Mesenchymal stem cell (in vitro differentiated cells and primary cell): ENCODE measurements around the gene DSCAM.

Source experiments
- DNase-seq: peaks from one replicate; pipeline ENCODE4 v3.0.0-alpha.2; 2013
- H2AFZ ChIP-seq: one replicate; pipeline ENCODE4 v1.6.1; 2013; ENCODE audit warnings: low read depth, mild to moderate bottlenecking, control low read depth, inconsistent platforms, low read length, moderate library complexity
- H2AK5ac ChIP-seq: 2 replicates; pipeline ENCODE4 v1.6.1; 2013; ENCODE audit warnings: low read length, moderate library complexity, mild to moderate bottlenecking, inconsistent platforms; ENCODE audit not compliant: severe bottlenecking
- H2BK120ac ChIP-seq: one replicate; pipeline ENCODE4 v1.6.1; 2013; ENCODE audit warnings: low read depth, mild to moderate bottlenecking, inconsistent platforms, low read length, moderate library complexity
- H2BK12ac ChIP-seq, 2 experiments: one replicate each; pipeline ENCODE4 v1.6.1; 2013; ENCODE audit warnings: inconsistent platforms in 2 of 2, low read length in 2 of 2, mild to moderate bottlenecking in 2 of 2, moderate library complexity in 2 of 2, control low read depth in 1 of 2
- H2BK15ac ChIP-seq: one replicate; pipeline ENCODE4 v1.6.1; 2013; ENCODE audit warnings: mild to moderate bottlenecking, low read depth, inconsistent platforms; ENCODE audit not compliant: poor library complexity, severe bottlenecking
- H2BK5ac ChIP-seq: 2 replicates; pipeline ENCODE4 v1.6.1; 2013; ENCODE audit warnings: low read depth, mild to moderate bottlenecking, low read length, control low read depth, inconsistent platforms; ENCODE audit not compliant: poor library complexity, severe bottlenecking
- H3K14ac ChIP-seq, 2 experiments: one replicate each; pipeline ENCODE4 v1.6.1; 2013; ENCODE audit warnings: inconsistent platforms in 2 of 2, low read length in 2 of 2, control low read depth in 1 of 2, mild to moderate bottlenecking in 1 of 2, moderate library complexity in 1 of 2
- H3K18ac ChIP-seq, 2 experiments: one replicate each; pipeline ENCODE4 v1.6.1; 2013; ENCODE audit warnings: inconsistent platforms in 2 of 2, low read length in 2 of 2, control low read depth in 1 of 2, low read depth in 1 of 2, mild to moderate bottlenecking in 1 of 2
- H3K23ac ChIP-seq, 2 experiments: one replicate each; pipeline ENCODE4 v1.6.1; 2013; ENCODE audit warnings: inconsistent platforms in 2 of 2, low read length in 2 of 2, mild to moderate bottlenecking in 2 of 2, moderate library complexity in 2 of 2, control low read depth in 1 of 2
- H3K27ac ChIP-seq: 2 replicates; pipeline ENCODE4 v1.5.1; 2013; ENCODE audit warnings: mild to moderate bottlenecking, moderate library complexity, low read length, control low read depth, inconsistent platforms; ENCODE audit not compliant: poor library complexity, severe bottlenecking
- H3K27me3 ChIP-seq, 2 experiments: 2 replicates each; pipeline versions ENCODE4 v1.6.1 to v1.7.0; 2013; ENCODE audit warnings: low read length in 2 of 2, mild to moderate bottlenecking in 2 of 2, moderate library complexity in 2 of 2, control low read depth in 1 of 2, inconsistent platforms in 1 of 2; ENCODE audit not compliant: control insufficient read depth in 1 of 2, insufficient read depth in 1 of 2
- H3K36me3 ChIP-seq, 2 experiments: 2 replicates each; pipeline versions ENCODE4 v1.6.1 to v1.7.0; 2013; ENCODE audit warnings: low read length in 2 of 2, control low read depth in 1 of 2, inconsistent platforms in 1 of 2, low read depth in 1 of 2, mild to moderate bottlenecking in 1 of 2; ENCODE audit not compliant: insufficient read depth in 2 of 2, control insufficient read depth in 1 of 2
- H3K4ac ChIP-seq, 2 experiments: one replicate each; pipeline ENCODE4 v1.6.1; 2013; ENCODE audit warnings: inconsistent platforms in 2 of 2, low read length in 2 of 2, mild to moderate bottlenecking in 2 of 2, moderate library complexity in 2 of 2, control low read depth in 1 of 2, low read depth in 1 of 2
- H3K4me1 ChIP-seq: 2 replicates; pipeline ENCODE4 v1.6.1; 2013; ENCODE audit warnings: low read depth, low read length, control low read depth; ENCODE audit not compliant: control insufficient read depth, insufficient read depth
- H3K4me2 ChIP-seq: 2 replicates; pipeline ENCODE4 v1.6.1; 2013; ENCODE audit warnings: low read length, mild to moderate bottlenecking, inconsistent platforms; ENCODE audit not compliant: poor library complexity, severe bottlenecking
- H3K4me3 ChIP-seq, 2 experiments: 2 replicates each; pipeline versions ENCODE4 v1.5.1 to v1.7.0; 2013; ENCODE audit warnings: low read length in 2 of 2, mild to moderate bottlenecking in 2 of 2, control low read depth in 1 of 2, low read depth in 1 of 2; ENCODE audit not compliant: insufficient read depth in 1 of 2
- H3K79me1 ChIP-seq: replicated peaks from 2 replicates; pipeline ENCODE4 v1.6.1; 2013; ENCODE audit warnings: mild to moderate bottlenecking, control low read depth, low read length, inconsistent platforms; ENCODE audit not compliant: poor library complexity, severe bottlenecking
- H3K9ac ChIP-seq: 2 replicates; pipeline ENCODE4 v1.7.0; 2013; ENCODE audit warnings: mild to moderate bottlenecking, low read length, moderate library complexity
- H3K9me3 ChIP-seq: 2 replicates; pipeline ENCODE4 v1.7.0; 2013; ENCODE audit warnings: mild to moderate bottlenecking, low read length; ENCODE audit not compliant: control insufficient read depth
- H4K8ac ChIP-seq: one replicate; pipeline ENCODE4 v1.6.1; 2013; ENCODE audit warnings: inconsistent platforms, mild to moderate bottlenecking, low read length, moderate library complexity
- H4K91ac ChIP-seq: one replicate; pipeline ENCODE4 v1.6.1; 2013; ENCODE audit warnings: mild to moderate bottlenecking, low read length, inconsistent platforms
- WGBS: methylation state at CpG from one replicate; pipeline ENCODE4 v1.1.7; 2013; ENCODE audit warnings: mixed read lengths; 5-methylcytosine and 5-hydroxymethylcytosine counted together

The DSCAM gene

DNA sequence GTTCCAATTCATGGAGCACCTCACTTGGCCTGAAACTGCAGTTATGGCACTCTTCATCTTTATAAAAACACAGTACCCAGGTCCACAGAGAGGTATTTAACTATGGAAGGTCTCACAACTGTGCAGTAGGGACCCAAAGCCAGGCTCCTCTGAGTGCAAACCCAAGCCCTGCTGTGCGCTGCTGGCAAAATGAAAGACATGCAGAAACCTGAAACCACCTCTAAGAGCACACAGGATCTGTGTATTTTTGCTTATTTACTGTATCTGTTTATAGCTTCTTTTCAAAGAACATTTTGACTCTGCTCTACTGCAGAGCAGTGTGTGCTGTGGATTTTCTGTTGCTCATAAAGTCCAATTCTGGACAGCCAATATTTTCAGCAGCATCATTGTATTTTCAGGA lies 166.6 kb downstream of the DSCAM start:
- H4K8ac ChIP-seq, result no peak overlapping the region
- H2BK120ac ChIP-seq, result no peak overlapping the region

DNA sequence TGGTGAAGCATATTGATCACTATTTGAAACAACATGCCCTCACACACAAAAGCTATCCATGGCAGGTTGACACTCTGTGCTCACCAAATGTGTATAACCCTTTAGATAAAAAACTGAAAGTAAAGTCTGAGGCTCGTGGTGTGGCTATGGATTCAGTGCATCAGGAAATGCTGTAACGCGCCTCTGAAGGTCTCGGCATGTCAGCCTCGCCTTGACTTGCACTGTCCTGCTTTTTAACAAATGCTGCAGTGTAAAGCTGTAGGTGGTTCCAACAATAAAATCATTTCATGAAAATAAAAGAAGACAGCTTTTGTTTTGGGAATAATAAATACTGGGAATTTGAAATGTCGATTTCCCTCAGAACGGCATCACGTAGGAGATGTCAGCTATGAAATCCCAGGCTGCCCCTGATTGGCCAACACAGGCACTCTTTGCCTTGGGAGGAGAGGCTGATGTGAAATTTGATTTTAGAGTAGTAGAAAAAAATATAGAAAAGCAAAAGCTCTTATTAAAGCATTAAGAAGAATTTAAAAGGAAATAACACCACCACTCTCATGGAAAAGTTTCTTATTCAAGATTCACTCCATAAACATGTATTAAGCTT lies 168.2 kb downstream of the DSCAM start:
- Histone ChIP-seq H2BK120ac (no peak overlapping the region), H3K79me1 (no peaks in the 10 kb centered on the region), H3K9me3 (no peaks in the 10 kb centered on the region), H3K4me1 (no peaks in the 10 kb centered on the region), H4K91ac (no peak overlapping the region), H3K4ac (no peak overlapping the region), H3K27me3 (no peaks in the 10 kb centered on the region), H3K4me2 (no peak overlapping the region), H3K14ac (no peak overlapping the region), H3K4me3 (no peak overlapping the region), H3K18ac (no peak overlapping the region), H2BK12ac (no peak overlapping the region), H2BK5ac (no peak overlapping the region), H2BK15ac (no peak overlapping the region), H3K23ac (no peak overlapping the region), H4K8ac (no peak overlapping the region), H3K27ac (no peak overlapping the region), H2AK5ac (no peak overlapping the region), H2AFZ (no peak overlapping the region), H3K36me3 (no peaks in the 10 kb centered on the region), H3K9ac (no peak overlapping the region)
- WGBS, result 83% methylated on average over 8 of the region's 8 CpGs
- DNase-seq, result no peak

More for the DNA sequence above, 166.6 kb downstream of the DSCAM start:
- Histone ChIP-seq H4K91ac (no peak overlapping the region), H3K79me1 (no peaks in the 10 kb centered on the region), H3K4me2 (no peak overlapping the region), H3K36me3 (no peaks in the 10 kb centered on the region), H3K18ac (no peak overlapping the region), H3K4ac (no peak overlapping the region), H2BK15ac (no peak overlapping the region), H3K27me3 (no peaks in the 10 kb centered on the region), H3K23ac (no peak overlapping the region), H3K4me1 (no peaks in the 10 kb centered on the region), H3K14ac (no peak overlapping the region), H3K27ac (no peak overlapping the region), H2AFZ (no peak overlapping the region), H3K9me3 (no peaks in the 10 kb centered on the region), H3K4me3 (no peak overlapping the region), H3K9ac (no peak overlapping the region), H2BK12ac (no peak overlapping the region), H2BK5ac (no peak overlapping the region), H2AK5ac (no peak overlapping the region)
- 75% methylated on average over 1 of the region's 1 CpG for WGBS
- DNase-seq, result no peak

DNA sequence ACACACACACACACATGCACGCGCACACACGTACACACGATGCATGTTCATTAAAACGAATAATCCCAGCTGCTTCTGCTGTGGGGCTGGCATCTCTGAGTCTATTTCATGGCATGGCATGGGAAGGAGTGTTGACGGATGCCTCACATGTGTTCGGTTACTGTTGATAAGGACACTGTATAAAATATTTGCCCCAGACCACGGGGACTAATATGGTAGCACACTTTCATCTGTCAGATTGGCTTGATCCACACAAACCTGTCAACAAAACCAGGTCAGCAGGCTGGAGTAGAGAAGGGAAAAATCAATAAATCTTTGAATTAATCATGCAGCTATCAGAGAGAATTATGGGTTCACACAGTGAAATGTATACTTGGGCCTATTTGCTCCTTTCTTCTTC lies 171.9 kb downstream of the DSCAM start:
- 79% methylated on average over 8 of the region's 8 CpGs for WGBS
- Histone ChIP-seq H4K8ac (no peak overlapping the region), H3K79me1 (no peaks in the 10 kb centered on the region), H2AFZ (no peak overlapping the region), H3K27ac (no peak overlapping the region), H2BK120ac (no peak overlapping the region), H3K4me1 (no peaks in the 10 kb centered on the region), H2AK5ac (no peak overlapping the region), H3K36me3 (no peaks in the 10 kb centered on the region), H2BK15ac (no peak overlapping the region), H3K9me3 (no peaks in the 10 kb centered on the region), H3K4me3 (no peak overlapping the region), H3K4ac (no peak overlapping the region), H3K27me3 (no peaks in the 10 kb centered on the region), H3K14ac (no peak overlapping the region), H2BK12ac (no peak overlapping the region), H2BK5ac (no peak overlapping the region), H4K91ac (no peak overlapping the region), H3K4me2 (no peak overlapping the region), H3K9ac (no peak overlapping the region), H3K18ac (no peak overlapping the region), H3K23ac (no peak overlapping the region)
- no peak for DNase-seq

DNA sequence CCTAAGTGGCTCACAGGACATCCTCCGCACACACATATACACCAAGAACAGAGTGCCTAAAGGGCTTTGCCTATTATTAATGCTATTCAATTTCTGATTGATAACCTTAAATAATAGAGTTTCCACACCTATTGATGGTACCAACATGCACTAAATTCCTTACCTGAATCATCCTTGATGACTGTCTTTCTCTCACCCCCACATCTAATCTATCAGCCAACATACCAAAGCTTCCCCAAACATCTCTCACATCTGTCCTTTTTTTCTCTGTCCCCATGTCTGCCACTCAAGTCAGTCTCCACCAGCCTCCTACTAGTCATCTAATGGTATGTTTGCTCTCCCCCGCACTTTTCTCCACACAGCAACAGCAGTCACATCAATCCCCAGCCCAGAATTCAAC lies 174.4 kb downstream of the DSCAM start:
- Histone ChIP-seq H3K4me3 (no peak overlapping the region), H2BK12ac (no peak overlapping the region), H3K9ac (no peak overlapping the region), H3K14ac (no peak overlapping the region), H4K8ac (no peak overlapping the region), H2AK5ac (no peak overlapping the region), H2BK5ac (no peak overlapping the region), H2AFZ (no peak overlapping the region), H3K79me1 (no peaks in the 10 kb centered on the region), H3K4me1 (no peaks in the 10 kb centered on the region), H4K91ac (no peak overlapping the region), H2BK15ac (no peak overlapping the region), H3K23ac (no peak overlapping the region), H2BK120ac (no peak overlapping the region), H3K4ac (no peak overlapping the region), H3K9me3 (no peaks in the 10 kb centered on the region), H3K27me3 (no peaks in the 10 kb centered on the region), H3K18ac (no peak overlapping the region), H3K27ac (no peak overlapping the region), H3K36me3 (no peaks in the 10 kb centered on the region), H3K4me2 (no peak overlapping the region)
- no peak for DNase-seq
- WGBS, result 81% methylated on average over 1 of the region's 2 CpGs
